Thyroid gland (tissue), 4 donors: ENCODE data around the gene GYPC. TPM values are rescaled to one million over a fixed set of nuclear protein-coding genes. Genes with fewer than 3 reads are reported as not detected.

ENCODE experiments used
- DNase-seq, 2 donors: peaks; one replicate each; pipeline ENCODE4 v3.0.0-alpha.2; 2019
- H3K27ac ChIP-seq, 3 donors: fragments of 200-600 bp; sonication (generic); 1 replicate in 2 of 3; 2 replicates in 1 of 3; pipeline ENCODE4 v1.5.1; 2016 to 2019; ENCODE audit warnings: mild to moderate bottlenecking in 1 of 3, moderate library complexity in 1 of 3
- H3K27me3 ChIP-seq: fragments of 200-600 bp; sonication (generic); one replicate; pipeline ENCODE4 v1.5.1; 2019
- H3K36me3 ChIP-seq, 2 donors: fragments of 200-600 bp; sonication (generic); one replicate each; pipeline ENCODE4 v1.5.1; 2016 to 2019
- H3K4me1 ChIP-seq, 2 donors: fragments of 200-600 bp; sonication (generic); one replicate each; pipeline ENCODE4 v1.5.1; 2017 to 2019
- H3K4me3 ChIP-seq, 3 donors: fragments of 200-600 bp; sonication (generic); replicated peaks in 1 of 3; 1 replicate in 2 of 3; 2 replicates in 1 of 3; pipeline ENCODE4 v1.5.1; 2016; ENCODE audit warnings: mild to moderate bottlenecking in 1 of 3
- H3K9me3 ChIP-seq: fragments of 200-600 bp; sonication (generic); one replicate; pipeline ENCODE4 v1.5.1; 2017
- CTCF ChIP-seq, 6 experiments: fragments of 200-600 bp in 3 of 6; fragments of 450-650 bp in 3 of 6; sonication (generic) in 3 of 6; IDR thresholded peaks; one replicate each; pipeline ENCODE4 v1.5.1; 2016 to 2019; ENCODE audit warnings: antibody characterized with exemption in 6 of 6, mild to moderate bottlenecking in 2 of 6, inconsistent platforms in 1 of 6, moderate library complexity in 1 of 6
- POLR2A ChIP-seq, 2 donors: fragments of 450-650 bp; IDR thresholded peaks; one replicate each; pipeline ENCODE4 v1.6.1; 2017; ENCODE audit warnings: antibody characterized with exemption in 2 of 2, mild to moderate bottlenecking in 2 of 2, moderate library complexity in 1 of 2
- WGBS, 2 donors: methylation state at CpG; one replicate each; pipeline ENCODE4 v1.1.5; 2017; 5-methylcytosine and 5-hydroxymethylcytosine counted together
- intact Hi-C: fragments of 100-400 bp; cut with DNase I; formaldehyde crosslinking; loops from one replicate; pipeline ENCODE4 v1.15.1; 2023
- total RNA-seq, 4 donors: library from RNA; depleted of rRNA; stranded (reverse); fragments of >200 nt; gene quantifications; one replicate each; pipeline ENCODE4 v1.2.3, GENCODE V29; 2016

The GYPC gene
- total RNA-seq, 4 donors from 2014 or later, result 17.1 to 83.6 (median 42.5) TPM

DNA sequence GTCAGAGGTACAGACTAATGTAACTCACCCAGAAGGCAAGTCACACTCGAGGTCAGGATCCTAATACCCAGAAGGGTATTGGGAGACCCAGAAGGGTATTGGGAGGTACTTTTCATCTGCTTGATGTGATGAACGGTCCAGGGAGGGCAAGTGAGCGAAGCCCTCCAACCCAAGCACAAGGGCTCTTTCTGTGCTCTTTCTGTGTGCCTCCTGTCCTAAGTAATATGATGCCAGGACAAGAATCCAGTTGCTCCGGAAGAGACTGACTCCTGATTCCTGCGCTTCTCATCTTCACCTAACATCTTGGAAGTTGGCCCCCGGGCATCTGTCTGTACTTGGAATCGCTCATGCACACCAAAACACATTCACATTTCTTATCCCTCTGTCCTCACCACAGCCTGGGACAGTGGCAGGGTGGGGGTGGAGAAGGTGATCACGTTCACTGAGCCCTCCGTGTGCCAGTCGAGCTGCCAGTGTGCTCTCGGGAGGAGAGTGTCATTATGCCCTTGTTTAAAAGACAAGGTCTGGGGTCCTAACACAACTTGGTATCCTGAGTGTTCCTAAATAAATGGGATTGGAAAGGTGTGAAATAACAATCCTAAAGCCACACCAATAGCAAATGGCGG is 17.1 kb downstream of the GYPC start:
- peaks cover 0 to 12% of the 10 kb centered on the region in 2 donors for H3K4me1 ChIP-seq
- no peaks in the 10 kb centered on the region for H3K9me3 ChIP-seq
- DNase-seq, result no peak
- no peaks in the 10 kb centered on the region for H3K27me3 ChIP-seq
- intact Hi-C loops, result no loop called here
- no peak overlapping the region for H3K27ac ChIP-seq
- 84 to 89% methylated on average over 12 of the region's 12 CpGs for WGBS, 2 donors
- TF ChIP-seq CTCF (IDR thresholded peaks at IDR 0.05), result no peak
- no peak for TF ChIP-seq POLR2A (IDR thresholded peaks at IDR 0.05)
- no peak overlapping the region for H3K4me3 ChIP-seq
- no peaks in the 10 kb centered on the region for H3K36me3 ChIP-seq

DNA sequence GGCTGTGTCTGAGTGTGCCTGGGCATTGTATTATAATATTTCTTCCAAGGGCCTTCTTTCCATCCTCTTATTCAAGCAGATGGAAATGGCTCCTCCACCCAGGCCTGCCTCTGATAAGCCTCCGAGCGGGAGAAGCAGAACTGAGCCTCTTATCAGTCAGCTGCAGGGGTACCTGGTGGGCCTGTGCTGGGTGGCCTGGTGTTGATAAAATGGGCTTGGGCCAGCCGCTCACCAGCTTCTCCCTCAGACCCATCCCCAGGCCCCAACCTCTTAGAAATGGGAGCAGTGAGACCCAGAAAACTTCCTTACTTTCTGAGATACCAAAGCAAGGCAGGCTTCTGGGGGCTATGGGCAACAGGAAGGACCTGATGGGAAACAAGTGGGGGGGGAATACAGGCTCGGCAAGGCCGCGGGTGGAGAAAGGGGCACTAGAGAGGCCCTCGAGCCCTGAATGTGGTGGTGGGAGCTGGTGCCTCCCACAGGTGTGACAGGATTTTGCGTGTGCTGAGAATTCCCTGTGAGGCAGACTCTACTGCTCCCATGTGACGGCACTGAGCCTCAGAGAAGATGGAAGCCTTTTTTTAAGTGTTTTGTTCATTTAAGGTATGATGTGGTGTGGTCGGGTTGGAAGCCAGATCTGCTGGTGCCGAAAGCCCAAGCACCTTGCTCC is 18.3 kb downstream of the GYPC start:
- no peaks in the 10 kb centered on the region for H3K9me3 ChIP-seq
- H3K27ac ChIP-seq, result no peak overlapping the region
- no peak overlapping the region for H3K4me3 ChIP-seq
- peaks cover 0 to 12% of the 10 kb centered on the region in 2 donors for H3K4me1 ChIP-seq
- intact Hi-C loops, result no loop called here
- WGBS, 2 donors, result 84 to 86% methylated on average over 11 of the region's 11 CpGs
- H3K27me3 ChIP-seq, result no peaks in the 10 kb centered on the region
- DNase-seq, result no peak
- TF ChIP-seq CTCF (IDR thresholded peaks at IDR 0.05), result no peak
- TF ChIP-seq POLR2A (IDR thresholded peaks at IDR 0.05), result no peak
- no peaks in the 10 kb centered on the region for H3K36me3 ChIP-seq

DNA sequence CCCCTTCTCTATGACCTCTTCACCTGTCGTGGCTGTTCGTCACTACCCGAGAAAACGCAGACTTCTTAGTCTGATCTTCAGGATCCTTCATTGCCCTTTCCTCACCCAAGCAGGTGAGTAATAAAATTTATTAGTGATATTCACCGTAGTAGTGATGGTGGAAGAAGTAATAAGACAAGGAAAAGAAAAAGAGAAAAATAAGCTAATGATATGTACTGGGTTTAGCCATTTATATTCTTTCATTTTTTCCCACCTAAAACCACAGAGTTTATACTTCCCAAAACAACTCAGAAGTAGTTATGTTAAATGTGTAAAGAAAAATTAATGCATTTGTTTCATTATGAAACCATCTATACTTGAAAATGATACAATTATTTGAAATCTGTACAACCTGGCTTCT is 19.7 kb downstream of the GYPC start:
- no peaks in the 10 kb centered on the region for H3K36me3 ChIP-seq
- no peak for DNase-seq
- TF ChIP-seq POLR2A (IDR thresholded peaks at IDR 0.05) (no peak), CTCF (IDR thresholded peaks at IDR 0.05) (no peak)
- intact Hi-C loops, result no loop called here
- WGBS, 2 donors, result 97 to 99% methylated on average over 5 of the region's 5 CpGs
- H3K9me3 ChIP-seq, result no peaks in the 10 kb centered on the region
- no peak overlapping the region for H3K4me3 ChIP-seq
- no peak overlapping the region for H3K27ac ChIP-seq
- peaks cover 0 to 3% of the 10 kb centered on the region in 2 donors for H3K4me1 ChIP-seq
- no peaks in the 10 kb centered on the region for H3K27me3 ChIP-seq

GRCh38 chr2:126676221-126677175 is 20.5 kb downstream of the GYPC start:
- DNase-seq, result no peak
- no peak for TF ChIP-seq CTCF (IDR thresholded peaks at IDR 0.05)
- WGBS, 2 donors, result 86 to 91% methylated on average over 1 of the region's 1 CpG
- no peaks in the 10 kb centered on the region for H3K4me1 ChIP-seq
- H3K27ac ChIP-seq, result no peak overlapping the region
- H3K9me3 ChIP-seq, result no peaks in the 10 kb centered on the region
- H3K27me3 ChIP-seq, result no peaks in the 10 kb centered on the region
- no peaks in the 10 kb centered on the region for H3K36me3 ChIP-seq
- H3K4me3 ChIP-seq, result no peak overlapping the region
- intact Hi-C loops, result no loop called here
